Body of pancreas (tissue), 4 donors: ENCODE data around the gene CCDC141. TPM values are rescaled to one million over a fixed set of nuclear protein-coding genes. Genes with fewer than 3 reads are reported as not detected.
A peak's percentile ranks its signal among the peaks of the same experiment; 100 is the strongest.

Source experiments
- ATAC-seq: fragments of 150-250 bp; one replicate; pipeline ENCODE4 v1.9.1; 2016
- DNase-seq, 4 donors: peaks; one replicate each; pipeline ENCODE4 v3.0.0-alpha.2; 2019
- H3K27ac ChIP-seq, 4 donors: fragments of 200-600 bp; sonication (generic); 1 replicate in 3 of 4; 2 replicates in 1 of 4; pipeline versions ENCODE4 v1.5.1 to v1.6.1; 2016 to 2019; ENCODE audit warnings: mild to moderate bottlenecking in 1 of 4, mixed read lengths in 1 of 4, moderate library complexity in 1 of 4
- H3K27me3 ChIP-seq, 2 donors: fragments of 200-600 bp; sonication (generic); one replicate each; pipeline ENCODE4 v1.6.0; 2016; ENCODE audit warnings: mild to moderate bottlenecking in 1 of 2
- H3K36me3 ChIP-seq, 2 donors: fragments of 200-600 bp; sonication (generic); replicated peaks in 1 of 2; 2 replicates each; pipeline ENCODE4 v1.5.1; 2016; ENCODE audit warnings: low read depth in 2 of 2; ENCODE audit not compliant: insufficient read depth in 1 of 2
- H3K4me1 ChIP-seq: fragments of 200-600 bp; sonication (generic); one replicate; pipeline ENCODE4 v1.6.0; 2016
- H3K4me3 ChIP-seq, 2 donors: fragments of 200-600 bp; sonication (generic); 1 replicate in 1 of 2; 2 replicates in 1 of 2; pipeline ENCODE4 v1.5.1; 2016 to 2019
- H3K9me3 ChIP-seq, 3 donors: fragments of 200-600 bp; sonication (generic); 1 replicate in 2 of 3; 2 replicates in 1 of 3; pipeline ENCODE4 v1.5.1; 2016
- POLR2A ChIP-seq, 3 donors: fragments of 450-650 bp; IDR thresholded peaks; one replicate each; pipeline ENCODE4 v1.6.1; 2016; ENCODE audit warnings: antibody characterized with exemption in 3 of 3, mild to moderate bottlenecking in 2 of 3
- WGBS, 2 donors: methylation state at CpG; one replicate each; pipeline ENCODE4 v1.1.5; 2017; 5-methylcytosine and 5-hydroxymethylcytosine counted together
- intact Hi-C: fragments of 100-400 bp; cut with DNase I; formaldehyde crosslinking; loops from one replicate; pipeline ENCODE4 v1.15.1; 2023
- total RNA-seq, 2 donors: library from RNA; depleted of rRNA; stranded (reverse); fragments of >200 nt; gene quantifications; one replicate each; pipeline ENCODE4 v1.1.0, GENCODE V29; 2016
- TF ChIP-seq, protein P1 (sequence below), 7 experiments: fragments of 450-650 bp in 4 of 7; fragments of 200-600 bp in 3 of 7; sonication (generic) in 3 of 7; IDR thresholded peaks; one replicate each; pipeline ENCODE4 v1.5.1; 2016 to 2019; ENCODE audit warnings: antibody characterized with exemption in 7 of 7

Gene CCDC141
- total RNA-seq, 2 donors from 2014 or later, result 13.7 to 19.4 TPM

DNA sequence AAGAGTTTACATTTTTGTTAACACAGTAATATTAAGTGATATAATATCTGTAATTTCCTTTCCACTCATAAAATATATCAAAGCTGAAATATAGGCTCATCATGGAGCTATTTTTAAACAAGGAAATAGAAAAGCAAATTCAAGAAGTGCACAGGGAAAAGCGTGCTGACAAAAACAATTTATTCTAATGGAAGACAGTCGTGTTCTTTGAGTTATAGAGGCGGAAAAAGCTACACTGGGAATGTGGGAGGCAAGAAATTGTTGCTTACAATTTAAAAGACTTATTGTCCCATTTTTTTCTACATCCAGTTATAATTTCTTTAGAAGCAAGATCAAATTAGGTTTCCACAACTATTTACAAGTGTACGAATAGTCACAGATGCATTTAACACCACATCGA lies 239.5 kb downstream of the CCDC141 start:
- Histone ChIP-seq H3K27me3 (no peaks in the 10 kb centered on the region), H3K9me3 (no peaks in the 10 kb centered on the region), H3K4me1 (peaks cover 41% of the 10 kb centered on the region), H3K27ac (no peak overlapping the region), H3K36me3 (no peaks in the 10 kb centered on the region), H3K4me3 (no peak overlapping the region)
- no peak for DNase-seq
- no peak for ATAC-seq
- intact Hi-C loops, result no loop called here
- TF ChIP-seq POLR2A (IDR thresholded peaks at IDR 0.05), result no peak
- TF ChIP-seq, protein P1, sequence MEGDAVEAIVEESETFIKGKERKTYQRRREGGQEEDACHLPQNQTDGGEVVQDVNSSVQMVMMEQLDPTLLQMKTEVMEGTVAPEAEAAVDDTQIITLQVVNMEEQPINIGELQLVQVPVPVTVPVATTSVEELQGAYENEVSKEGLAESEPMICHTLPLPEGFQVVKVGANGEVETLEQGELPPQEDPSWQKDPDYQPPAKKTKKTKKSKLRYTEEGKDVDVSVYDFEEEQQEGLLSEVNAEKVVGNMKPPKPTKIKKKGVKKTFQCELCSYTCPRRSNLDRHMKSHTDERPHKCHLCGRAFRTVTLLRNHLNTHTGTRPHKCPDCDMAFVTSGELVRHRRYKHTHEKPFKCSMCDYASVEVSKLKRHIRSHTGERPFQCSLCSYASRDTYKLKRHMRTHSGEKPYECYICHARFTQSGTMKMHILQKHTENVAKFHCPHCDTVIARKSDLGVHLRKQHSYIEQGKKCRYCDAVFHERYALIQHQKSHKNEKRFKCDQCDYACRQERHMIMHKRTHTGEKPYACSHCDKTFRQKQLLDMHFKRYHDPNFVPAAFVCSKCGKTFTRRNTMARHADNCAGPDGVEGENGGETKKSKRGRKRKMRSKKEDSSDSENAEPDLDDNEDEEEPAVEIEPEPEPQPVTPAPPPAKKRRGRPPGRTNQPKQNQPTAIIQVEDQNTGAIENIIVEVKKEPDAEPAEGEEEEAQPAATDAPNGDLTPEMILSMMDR (IDR thresholded peaks at IDR 0.05), result no peak
- 67 to 74% methylated on average over 5 of the region's 5 CpGs for WGBS, 2 donors

DNA sequence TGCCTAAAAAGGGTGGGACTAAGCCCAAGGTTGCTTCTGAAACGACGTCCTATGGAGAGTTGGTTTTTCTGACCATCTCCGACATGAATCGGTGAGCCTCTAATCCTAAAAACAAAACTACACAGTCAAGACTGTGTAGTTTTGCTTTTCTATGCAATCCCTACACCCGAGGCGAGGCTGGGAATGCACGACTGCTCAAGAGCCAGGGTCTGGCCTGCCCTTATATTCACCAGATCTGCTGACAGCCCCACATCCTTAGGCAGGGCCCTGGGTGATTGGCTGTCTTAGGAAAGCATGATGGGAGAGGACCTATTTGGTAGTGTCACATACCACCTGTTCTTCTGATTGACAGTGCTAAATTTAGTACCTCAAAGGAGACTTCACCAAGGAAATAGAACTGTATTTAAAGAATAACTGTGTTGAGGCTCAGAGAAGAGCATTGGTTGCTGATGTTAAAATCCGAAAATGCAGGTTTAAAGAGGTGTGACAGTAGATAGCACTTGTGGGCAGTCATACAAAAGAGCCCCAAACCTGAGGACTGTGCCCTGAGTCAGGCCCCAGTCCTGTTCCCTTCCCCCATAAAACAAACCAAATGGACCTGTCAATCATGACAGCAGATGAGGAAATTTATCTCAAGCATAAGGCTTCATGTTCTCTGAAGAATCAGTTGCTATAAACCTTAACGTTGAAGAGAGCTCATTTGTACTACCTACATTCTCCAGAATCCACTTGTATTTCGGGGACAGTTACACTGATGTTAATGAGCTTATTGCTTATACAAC lies 242.5 kb downstream of the CCDC141 start, which contains the start of gene TTN:
Gene TTN (minus strand): TSS at position 197 of the 782 bp plus-strand sequence. CDS start 2,781 bp downstream, outside the sequence.
- 82 to 83% methylated on average over 10 of the region's 10 CpGs for WGBS, 2 donors
- intact Hi-C loops, result no loop called here

DNA sequence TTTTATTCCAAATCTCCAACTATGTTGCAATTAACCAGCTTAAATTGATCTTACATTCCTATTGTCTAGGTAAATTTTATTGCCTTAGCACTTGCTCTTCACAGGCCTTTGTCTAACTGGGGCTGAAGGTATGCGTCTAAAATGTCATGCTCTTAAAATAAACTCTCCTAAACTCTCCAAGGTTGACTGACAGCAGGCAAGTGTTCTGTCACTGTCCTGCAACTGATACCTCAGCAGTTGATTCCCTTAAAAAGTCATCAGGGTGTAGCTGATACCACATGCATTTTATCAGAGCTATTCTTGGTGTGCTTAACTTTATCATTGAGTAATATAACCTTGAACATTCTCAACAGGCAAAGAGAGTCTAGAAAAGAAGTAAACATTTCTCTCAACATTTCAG lies 243.4 kb downstream of the CCDC141 start:
- TF ChIP-seq, protein P1 (IDR thresholded peaks at IDR 0.05), result no peak
- TF ChIP-seq POLR2A (IDR thresholded peaks at IDR 0.05), result no peak
- Histone ChIP-seq H3K9me3 (no peaks in the 10 kb centered on the region), H3K4me3 (no peak overlapping the region), H3K4me1 (peaks cover 38% of the 10 kb centered on the region), H3K36me3 (no peaks in the 10 kb centered on the region), H3K27me3 (no peaks in the 10 kb centered on the region), H3K27ac (no peak overlapping the region)
- intact Hi-C loops, result no loop called here
- no peak for DNase-seq
- 41 to 46% methylated on average over 1 of the region's 1 CpG for WGBS, 2 donors
- no peak for ATAC-seq

More for the DNA sequence above, 242.5 kb downstream of the CCDC141 start, which contains the start of gene TTN:
- no peaks in the 10 kb centered on the region for H3K36me3 ChIP-seq
- TF ChIP-seq POLR2A (IDR thresholded peaks at IDR 0.05), result no peak
- TF ChIP-seq, protein P1 (IDR thresholded peaks at IDR 0.05), result no peak
- peak in 1 of 4 donors; percentile 18 for DNase-seq
- no peak within 1 kb of the TSS for H3K4me3 ChIP-seq
- peak within 1 kb of the TSS in 1 of 4 donors; percentile 14 for H3K27ac ChIP-seq
- H3K4me1 ChIP-seq, result peaks cover 41% of the 10 kb centered on the region
- H3K27me3 ChIP-seq, result no peaks in the 10 kb centered on the region
- H3K9me3 ChIP-seq, result no peaks in the 10 kb centered on the region
- no peak for ATAC-seq

DNA sequence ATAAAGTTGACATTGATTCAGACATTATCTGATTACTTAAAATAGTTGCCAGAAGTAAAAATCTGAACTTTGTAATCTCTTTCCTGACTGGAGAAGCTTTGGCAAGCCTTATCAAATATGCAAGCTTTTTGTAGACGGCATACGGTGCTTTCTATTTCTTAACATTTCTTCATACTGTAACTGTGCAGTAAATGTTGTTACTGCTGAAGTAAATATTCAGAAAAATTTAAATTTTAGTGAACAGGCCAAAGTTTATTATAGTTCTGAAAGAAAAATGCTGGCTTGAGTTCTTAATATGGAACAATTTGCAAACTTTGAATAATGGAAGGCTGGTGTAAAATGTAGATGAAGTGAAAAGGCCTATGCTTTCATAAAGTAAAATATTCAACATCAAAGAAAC lies 244.5 kb downstream of the CCDC141 start:
- intact Hi-C loops, result no loop called here
- ATAC-seq (no peak), DNase-seq (no peak)
- no peaks in the 10 kb centered on the region for H3K36me3 ChIP-seq
- H3K4me3 ChIP-seq, result no peak overlapping the region
- H3K27ac ChIP-seq, result no peak overlapping the region
- no peaks in the 10 kb centered on the region for H3K27me3 ChIP-seq
- no peak for TF ChIP-seq POLR2A (IDR thresholded peaks at IDR 0.05)
- TF ChIP-seq, protein P1 (IDR thresholded peaks at IDR 0.05), result no peak
- peaks cover 27% of the 10 kb centered on the region for H3K4me1 ChIP-seq
- WGBS, 2 donors, result 43 to 44% methylated on average over 2 of the region's 2 CpGs
- no peaks in the 10 kb centered on the region for H3K9me3 ChIP-seq
